ENCODE results near the gene SART3. TPM values are rescaled to one million over a fixed set of nuclear protein-coding genes. Genes with fewer than 3 reads are reported as not detected.

SART3 gene
- total and polyA plus RNA-seq, 4 donors = 49.7 to 55.9 (median 52.6) TPM

Other genes starting within 250 kb of the SART3 start
- 10 to 100 TPM in 1 of 2 donors, 1 to 10 TPM in 1; 7.2 to 12.0 TPM for gene CMKLR1, start 221.9 kb downstream of the SART3 start, total RNA-seq
- gene CMKLR1, start 221.9 kb downstream of the SART3 start, polyA plus RNA-seq (ENCODE audit: insufficient read length in 2 of 2) = 1 to 10 TPM; 4.5 TPM
- 1 to 10 TPM; 5.4 to 7.4 TPM for gene FICD, start 45.9 kb downstream of the SART3 start, total RNA-seq
- 1 to 10 TPM; 5.1 to 6.2 TPM for gene FICD, start 45.9 kb downstream of the SART3 start, polyA plus RNA-seq (ENCODE audit: insufficient read length in 2 of 2)
- gene ISCU, start 1.4 kb upstream of the SART3 start, total RNA-seq = 100 to 1,000 TPM in 1 of 2 donors, 10 to 100 TPM in 1; 90.9 to 107 TPM
- 100 to 1,000 TPM; 109 to 112 TPM for gene ISCU, start 1.4 kb upstream of the SART3 start, polyA plus RNA-seq (ENCODE audit: insufficient read length in 2 of 2)
- gene TMEM119, start 36.9 kb upstream of the SART3 start, total RNA-seq = 10 to 100 TPM; 12.1 to 14.9 TPM
- gene TMEM119, start 36.9 kb upstream of the SART3 start, polyA plus RNA-seq (ENCODE audit: insufficient read length in 2 of 2) = 10 to 100 TPM; 10.8 to 12.0 TPM
- gene SELPLG, start 72.7 kb upstream of the SART3 start, total RNA-seq = 1 to 10 TPM; 9.1 to 9.6 TPM
- 10 to 100 TPM; 12.2 to 18.2 TPM for gene SELPLG, start 72.7 kb upstream of the SART3 start, polyA plus RNA-seq (ENCODE audit: insufficient read length in 2 of 2)
- gene CORO1C, start 170.3 kb upstream of the SART3 start, total RNA-seq = 100 to 1,000 TPM in 1 of 2 donors, 10 to 100 TPM in 1; 66.1 to 133 TPM
- gene CORO1C, start 170.3 kb upstream of the SART3 start, polyA plus RNA-seq (ENCODE audit: insufficient read length in 2 of 2) = 10 to 100 TPM; 88.7 to 90.5 TPM

Data from spinal cord (tissue), 4 donors.